ENCODE measurements around the gene OGG1.

The OGG1 gene

DNA sequence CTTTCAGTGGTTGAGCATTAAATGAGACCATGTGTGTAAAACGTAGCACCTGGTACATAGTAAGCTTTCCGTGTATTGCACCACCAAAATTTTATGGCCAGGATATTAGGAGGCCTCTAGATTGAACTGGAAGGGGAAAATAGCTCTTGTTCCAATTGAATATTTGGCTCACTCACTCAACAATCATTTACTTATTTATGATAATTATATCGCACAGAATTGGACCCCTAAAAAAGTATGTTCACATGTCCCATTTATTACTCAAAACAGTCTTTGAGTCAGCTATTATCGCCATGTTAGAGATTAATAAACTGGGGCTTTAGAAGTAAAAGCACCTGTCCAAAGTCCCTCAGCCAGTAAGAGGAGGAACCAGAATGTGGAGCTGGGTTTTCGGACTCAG lies 55.2 kb downstream of the OGG1 start:
- H3K4me3 ChIP-seq (ENCODE audit: control insufficient read depth, low read depth, low read length), result no peak overlapping the region
- no peak for DNase-seq (ENCODE audit: low read depth)

DNA sequence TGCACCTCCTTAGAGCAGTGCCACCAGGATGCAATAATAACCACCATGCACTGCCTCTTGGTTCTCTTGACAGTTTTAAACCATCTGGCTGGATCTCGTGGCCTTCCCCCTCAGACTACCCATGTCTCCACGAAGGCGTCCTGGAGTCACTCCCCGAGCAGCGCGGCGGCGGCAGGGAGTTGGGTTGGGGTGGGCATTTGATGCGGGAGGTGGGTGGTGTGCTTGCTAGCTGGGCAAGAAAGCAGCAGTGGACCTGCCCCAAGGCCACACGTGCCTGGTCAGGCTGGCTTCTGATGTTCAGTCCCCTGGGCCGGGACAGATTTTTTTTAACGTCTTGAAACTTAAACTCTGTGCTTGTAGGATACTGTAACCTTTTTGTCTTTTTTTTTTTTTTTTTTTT lies 56.4 kb downstream of the OGG1 start:
- no peak for DNase-seq (ENCODE audit: low read depth)
- TF ChIP-seq, protein P1, sequence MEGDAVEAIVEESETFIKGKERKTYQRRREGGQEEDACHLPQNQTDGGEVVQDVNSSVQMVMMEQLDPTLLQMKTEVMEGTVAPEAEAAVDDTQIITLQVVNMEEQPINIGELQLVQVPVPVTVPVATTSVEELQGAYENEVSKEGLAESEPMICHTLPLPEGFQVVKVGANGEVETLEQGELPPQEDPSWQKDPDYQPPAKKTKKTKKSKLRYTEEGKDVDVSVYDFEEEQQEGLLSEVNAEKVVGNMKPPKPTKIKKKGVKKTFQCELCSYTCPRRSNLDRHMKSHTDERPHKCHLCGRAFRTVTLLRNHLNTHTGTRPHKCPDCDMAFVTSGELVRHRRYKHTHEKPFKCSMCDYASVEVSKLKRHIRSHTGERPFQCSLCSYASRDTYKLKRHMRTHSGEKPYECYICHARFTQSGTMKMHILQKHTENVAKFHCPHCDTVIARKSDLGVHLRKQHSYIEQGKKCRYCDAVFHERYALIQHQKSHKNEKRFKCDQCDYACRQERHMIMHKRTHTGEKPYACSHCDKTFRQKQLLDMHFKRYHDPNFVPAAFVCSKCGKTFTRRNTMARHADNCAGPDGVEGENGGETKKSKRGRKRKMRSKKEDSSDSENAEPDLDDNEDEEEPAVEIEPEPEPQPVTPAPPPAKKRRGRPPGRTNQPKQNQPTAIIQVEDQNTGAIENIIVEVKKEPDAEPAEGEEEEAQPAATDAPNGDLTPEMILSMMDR (IDR thresholded peaks at IDR 0.05; ENCODE audit: control insufficient read depth, insufficient read depth, low read depth, low read length, missing control alignments), result no peak

More for the DNA sequence above, 55.2 kb downstream of the OGG1 start:
- TF ChIP-seq, protein P1 (IDR thresholded peaks at IDR 0.05; ENCODE audit: control insufficient read depth, insufficient read depth, low read depth, low read length, missing control alignments), result no peak

More for the DNA sequence above, 56.4 kb downstream of the OGG1 start:
- H3K4me3 ChIP-seq (ENCODE audit: control insufficient read depth, low read depth, low read length), result no peak overlapping the region
